OCI-LY7 (cell line): ENCODE data around the gene FEZ2. TPM values are rescaled to one million over a fixed set of nuclear protein-coding genes. Genes with fewer than 3 reads are reported as not detected.

ENCODE experiments used
- BruUV-seq: library from RNA; stranded (reverse); fragments of 400-500 nt; replicated peaks from 2 replicates; lab custom pipeline; 2021; lab: Mats Ljungman, UMichigan
- CTCF ChIA-PET: fragments of 300-600 bp; sonication (Branson Sonifier 250); formaldehyde crosslinking; loops from one replicate; lab custom pipeline; 2022; ENCODE audit warnings: antibody characterized with exemption; ENCODE audit not compliant: unreplicated experiment; lab: Charles Lee
- POLR2A ChIA-PET: fragments of 300-600 bp; sonication (Branson Sonifier 250); formaldehyde crosslinking; loops from one replicate; lab custom pipeline; 2022; ENCODE audit warnings: antibody characterized with exemption; lab: Charles Lee
- DNase-seq: peaks from one replicate; pipeline ENCODE4 v3.0.0-alpha.2; 2015; ENCODE audit warnings: low spot score
- H2AFZ ChIP-seq: fragments of 200-600 bp; sonication (generic), shearing (Covaris generic); 2 replicates; pipeline ENCODE4 v1.6.1; 2014; ENCODE audit warnings: mild to moderate bottlenecking, antibody characterized with exemption, low read length, moderate library complexity
- H3K27ac ChIP-seq: fragments of 200-600 bp; sonication (generic); 2 replicates; pipeline ENCODE4 v1.5.1; 2014; ENCODE audit warnings: mixed run types, low read depth, mild to moderate bottlenecking, moderate library complexity, low read length, inconsistent platforms; ENCODE audit not compliant: poor library complexity, severe bottlenecking
- H3K36me3 ChIP-seq: fragments of 200-600 bp; sonication (generic); 2 replicates; pipeline ENCODE4 v1.6.1; 2014; ENCODE audit warnings: mild to moderate bottlenecking, antibody characterized with exemption, low read length, moderate library complexity, mixed read lengths; ENCODE audit not compliant: insufficient read depth
- H3K4me1 ChIP-seq: fragments of 200-600 bp; sonication (generic); 2 replicates; pipeline ENCODE4 v1.5.1; 2014; ENCODE audit warnings: mild to moderate bottlenecking, low read length; ENCODE audit not compliant: insufficient read depth, poor library complexity, severe bottlenecking
- H3K4me2 ChIP-seq: fragments of 200-600 bp; sonication (generic); 2 replicates; pipeline ENCODE4 v1.6.1; 2014; ENCODE audit warnings: mild to moderate bottlenecking, low read length
- H3K4me3 ChIP-seq: fragments of 200-600 bp; sonication (generic); 2 replicates; pipeline ENCODE4 v1.5.1; 2014; ENCODE audit warnings: mild to moderate bottlenecking, low read depth, low read length; ENCODE audit not compliant: poor library complexity, severe bottlenecking
- H3K79me2 ChIP-seq: fragments of 200-600 bp; sonication (generic); 2 replicates; pipeline ENCODE4 v1.6.1; 2016; ENCODE audit warnings: low read depth, mild to moderate bottlenecking, low read length, moderate library complexity, mixed read lengths; ENCODE audit not compliant: insufficient read depth
- H3K9me2 ChIP-seq: fragments of 200-600 bp; sonication (generic); 2 replicates; pipeline ENCODE4 v1.6.1; 2016; ENCODE audit warnings: mild to moderate bottlenecking, low read length, mixed read lengths; ENCODE audit not compliant: insufficient read depth
- H3K9me3 ChIP-seq: fragments of 200-600 bp; sonication (generic); 2 replicates; pipeline ENCODE4 v1.6.1; 2014; ENCODE audit warnings: mild to moderate bottlenecking, mixed run types, low read length, mixed read lengths
- H4K20me1 ChIP-seq: fragments of 200-600 bp; sonication (generic); 2 replicates; pipeline ENCODE4 v1.6.1; 2014; ENCODE audit warnings: mild to moderate bottlenecking, antibody characterized with exemption, low read length, moderate library complexity, mixed read lengths; ENCODE audit not compliant: insufficient read depth
- EZH2phosphoT487 ChIP-seq: fragments of 200-600 bp; sonication (generic); IDR thresholded peaks from 2 replicates; pipeline ENCODE4 v1.6.1; 2018; ENCODE audit warnings: low read depth, borderline replicate concordance, mild to moderate bottlenecking, mixed run types, antibody characterized with exemption, low read length, moderate library complexity, mixed read lengths
- intact Hi-C: fragments of 100-400 bp; cut with micrococcal nuclease; formaldehyde crosslinking; loops from one replicate; pipeline ENCODE4 v1.10.0; 2022; ENCODE audit not compliant: unreplicated experiment
- total RNA-seq, 2 experiments: library from RNA; depleted of rRNA in 1 of 2; stranded (reverse); fragments of >200 nt in 1 of 2; shearing (Covaris generic) in 1 of 2; gene quantifications; 2 replicates each; pipeline ENCODE4 v1.2.3, GENCODE V29; 2014 to 2022
- TF ChIP-seq, protein P1 (sequence below): fragments of 200-600 bp; sonication (generic); conservative IDR thresholded peaks from 2 replicates; pipeline ENCODE4 v1.5.1; 2014; ENCODE audit warnings: mild to moderate bottlenecking, antibody characterized with exemption, low read length, moderate library complexity, mixed read lengths

The FEZ2 gene
- total RNA-seq, 2 experiments from 2014 or later = 17.1 to 23.2 TPM

DNA sequence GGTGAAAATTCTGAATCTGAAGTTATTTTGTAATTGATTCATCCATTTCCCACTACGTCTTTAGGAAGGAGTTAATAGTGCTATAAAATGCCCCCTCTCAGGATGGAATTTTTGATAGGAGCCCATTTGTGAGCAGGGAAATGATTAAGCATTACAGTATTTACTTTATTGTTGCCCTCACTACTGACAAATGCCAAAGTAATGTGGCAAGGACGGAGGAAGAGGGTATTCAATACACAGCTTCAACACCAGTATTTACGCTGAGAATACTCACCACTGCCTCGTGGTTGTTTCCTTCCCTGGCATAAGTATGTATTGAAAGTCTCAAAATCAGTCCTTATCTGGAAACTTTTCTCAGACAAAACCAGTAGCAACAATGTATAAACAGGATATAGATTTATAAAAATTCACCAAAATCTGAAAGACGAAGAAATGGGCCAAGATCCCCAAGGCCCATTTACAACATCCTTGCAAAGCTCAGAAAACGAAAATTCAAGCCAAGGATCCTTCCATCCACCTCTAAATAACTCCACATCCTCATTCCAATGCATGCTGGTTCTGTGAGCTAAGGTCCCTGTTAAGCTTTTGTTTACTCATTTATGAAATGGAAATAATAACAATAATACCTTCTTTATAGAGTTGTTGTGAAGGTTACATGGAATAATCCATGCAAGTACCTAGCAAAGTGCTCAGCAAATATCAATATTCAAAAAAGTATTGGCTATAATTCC, 29.3 kb downstream of the FEZ2 start:
- Histone ChIP-seq H3K9me3 (no peaks in the 10 kb centered on the region), H2AFZ (no peak overlapping the region), H3K4me1 (no peaks in the 10 kb centered on the region), H3K9me2 (no peaks in the 10 kb centered on the region), H3K27ac (no peak overlapping the region), H3K36me3 (peaks cover 7% of the 10 kb centered on the region; the same call in 1 of the 2 replicates), H3K4me3 (no peak overlapping the region), H3K79me2 (no peaks in the 10 kb centered on the region), H4K20me1 (no peaks in the 10 kb centered on the region), H3K4me2 (no peak overlapping the region)
- ChIA-PET POLR2A (interaction anchor here (0.7 to 2.0 kb wide), 3 partner anchors 9 to 811 kb away, joined by 3 to 7 read pairs (median 3); no protein-coding TSS in a partner anchor), CTCF (no interaction called here)
- TF ChIP-seq, protein P1, sequence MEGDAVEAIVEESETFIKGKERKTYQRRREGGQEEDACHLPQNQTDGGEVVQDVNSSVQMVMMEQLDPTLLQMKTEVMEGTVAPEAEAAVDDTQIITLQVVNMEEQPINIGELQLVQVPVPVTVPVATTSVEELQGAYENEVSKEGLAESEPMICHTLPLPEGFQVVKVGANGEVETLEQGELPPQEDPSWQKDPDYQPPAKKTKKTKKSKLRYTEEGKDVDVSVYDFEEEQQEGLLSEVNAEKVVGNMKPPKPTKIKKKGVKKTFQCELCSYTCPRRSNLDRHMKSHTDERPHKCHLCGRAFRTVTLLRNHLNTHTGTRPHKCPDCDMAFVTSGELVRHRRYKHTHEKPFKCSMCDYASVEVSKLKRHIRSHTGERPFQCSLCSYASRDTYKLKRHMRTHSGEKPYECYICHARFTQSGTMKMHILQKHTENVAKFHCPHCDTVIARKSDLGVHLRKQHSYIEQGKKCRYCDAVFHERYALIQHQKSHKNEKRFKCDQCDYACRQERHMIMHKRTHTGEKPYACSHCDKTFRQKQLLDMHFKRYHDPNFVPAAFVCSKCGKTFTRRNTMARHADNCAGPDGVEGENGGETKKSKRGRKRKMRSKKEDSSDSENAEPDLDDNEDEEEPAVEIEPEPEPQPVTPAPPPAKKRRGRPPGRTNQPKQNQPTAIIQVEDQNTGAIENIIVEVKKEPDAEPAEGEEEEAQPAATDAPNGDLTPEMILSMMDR = no peak
- TF ChIP-seq EZH2phosphoT487 = no peak
- DNase-seq = no peak
- intact Hi-C loops = no loop called here
- no TSS peak for BruUV-seq

DNA sequence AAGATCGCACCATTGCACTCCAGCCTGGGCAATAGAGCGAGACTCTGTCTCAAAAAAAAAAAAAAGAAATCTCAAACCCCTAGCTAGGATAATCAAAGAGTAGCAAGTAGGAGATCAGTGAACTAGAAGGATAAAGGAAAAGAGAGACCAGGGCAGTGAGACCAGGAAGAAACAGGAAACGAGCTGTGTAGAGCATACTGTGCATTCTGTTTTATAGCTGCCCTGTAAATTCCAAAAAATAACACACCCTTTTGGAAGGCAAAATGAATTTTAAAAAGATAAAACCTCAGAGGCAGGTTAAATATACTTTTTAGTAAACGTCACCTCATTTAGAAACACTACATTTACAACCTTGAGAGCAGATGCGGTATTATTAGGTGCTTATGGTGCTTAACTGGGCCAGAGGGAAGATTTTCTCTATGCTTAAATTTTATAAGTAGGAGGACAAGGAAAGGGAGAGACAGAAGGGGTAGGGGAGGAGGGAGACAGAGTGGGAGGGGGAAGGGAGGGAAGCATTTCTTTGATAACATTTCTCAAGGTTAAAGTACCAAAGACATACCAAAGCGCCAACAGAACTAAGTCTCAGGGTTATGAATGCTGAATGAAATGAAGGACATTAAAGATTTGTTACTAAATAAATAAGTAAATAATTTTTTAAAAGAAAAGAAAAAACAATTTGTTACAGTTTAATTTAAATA, 30.1 kb downstream of the FEZ2 start:
- Histone ChIP-seq H3K27ac (no peak overlapping the region), H3K4me2 (no peak overlapping the region), H3K9me3 (no peaks in the 10 kb centered on the region), H3K4me1 (no peaks in the 10 kb centered on the region), H3K4me3 (no peak overlapping the region), H3K36me3 (peaks cover 4% of the 10 kb centered on the region; the same call in 1 of the 2 replicates), H4K20me1 (no peaks in the 10 kb centered on the region), H2AFZ (no peak overlapping the region), H3K9me2 (no peaks in the 10 kb centered on the region), H3K79me2 (no peaks in the 10 kb centered on the region)
- intact Hi-C loops = no loop called here
- TF ChIP-seq, protein P1 = no peak
- TF ChIP-seq EZH2phosphoT487 = no peak
- DNase-seq = no peak
- BruUV-seq = no TSS peak
- POLR2A ChIA-PET = interaction anchor here (0.7 kb wide), 1 partner anchor 116 kb away, joined by 3 read pairs; no protein-coding TSS in a partner anchor
- CTCF ChIA-PET = no interaction called here
